NOMO-1 treated with DMSO at 0.1 percent for 48 hours (cell line): ENCODE results near the gene FREM1.

Experiments used
- DNase-seq: peaks from one replicate; lab custom pipeline; 2025; ENCODE audit not compliant: unreplicated experiment; lab: John Stamatoyannopoulos, UW

FREM1 gene

DNA sequence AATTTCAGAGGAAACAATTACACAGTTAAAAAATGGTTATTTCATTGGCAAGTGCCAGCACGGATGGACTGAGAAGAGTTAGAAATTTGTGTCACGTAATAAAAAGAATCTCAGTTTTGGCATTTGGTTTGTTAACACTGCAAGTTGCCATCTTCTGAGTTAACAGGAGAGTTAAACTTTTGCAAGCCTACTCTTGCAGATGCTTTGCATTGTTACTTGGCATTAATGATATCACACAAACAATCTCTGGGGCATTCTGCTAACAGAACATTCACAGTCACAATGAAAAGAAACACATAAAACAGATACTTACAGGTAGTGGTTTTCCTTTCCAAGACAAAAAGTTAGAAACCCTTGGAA lies 647 bp downstream of the FREM1 start:
- DNase-seq: no peak

DNA sequence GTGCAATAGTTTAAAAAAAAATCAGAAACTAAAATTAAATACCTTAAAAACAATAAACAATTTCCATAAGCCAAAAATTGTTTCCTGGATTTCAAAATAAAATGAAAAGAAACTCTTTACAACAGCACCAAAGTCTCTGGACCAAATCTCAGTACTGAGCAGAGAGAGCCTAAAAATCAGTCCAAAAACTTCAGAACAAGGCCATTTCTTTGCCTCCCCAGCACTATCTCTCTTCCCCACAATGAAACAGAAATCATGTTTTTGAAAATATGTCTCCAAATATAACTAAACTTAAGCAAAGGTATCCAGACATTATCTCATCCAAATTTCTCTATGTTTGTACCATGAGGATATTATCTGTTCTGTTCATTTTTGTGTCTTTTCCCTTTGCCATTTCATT lies 1.0 kb downstream of the FREM1 start:
- DNase-seq: no peak

DNA sequence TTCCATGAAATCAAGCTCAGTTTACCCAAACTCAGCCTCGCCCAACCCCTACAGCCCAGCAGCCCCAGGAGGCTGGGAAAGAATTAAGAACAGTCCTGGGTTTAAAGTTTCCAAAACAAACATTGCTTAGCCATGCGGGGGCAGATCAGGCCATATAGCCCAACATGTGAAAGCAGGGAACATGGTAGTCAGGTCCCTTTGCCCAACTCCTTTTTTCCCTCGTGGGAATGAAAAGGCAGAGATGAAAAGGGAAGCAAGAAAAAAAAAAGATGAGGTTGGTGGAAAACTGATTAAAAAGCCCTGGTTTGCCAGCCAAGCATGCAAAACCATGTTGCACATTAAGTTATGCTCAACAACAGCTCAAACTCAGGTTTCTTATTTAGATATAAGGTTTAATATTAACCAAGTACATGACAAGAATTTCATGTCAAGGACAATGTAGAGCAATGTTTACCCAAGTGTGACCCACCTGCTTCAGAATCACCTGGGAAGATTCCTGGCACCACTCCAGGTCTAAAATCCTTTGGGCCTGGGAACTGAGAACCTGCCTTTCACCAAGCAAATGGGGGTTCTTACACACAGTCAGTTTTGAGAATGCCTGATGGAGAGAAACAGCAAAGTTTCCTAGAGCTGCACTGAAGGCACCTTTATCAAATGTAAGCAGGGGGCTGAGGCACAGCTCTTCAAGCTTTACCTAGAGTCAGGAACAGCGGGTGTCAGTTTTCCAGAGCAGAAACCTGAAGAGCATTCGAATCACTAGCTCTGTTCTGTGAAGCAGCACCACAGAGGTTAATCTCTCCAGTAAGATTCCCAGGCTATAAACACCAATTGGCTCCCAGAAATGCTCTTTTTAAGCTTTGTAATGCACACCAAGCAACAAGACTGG lies 1.7 kb downstream of the FREM1 start:
- no peak for DNase-seq

DNA sequence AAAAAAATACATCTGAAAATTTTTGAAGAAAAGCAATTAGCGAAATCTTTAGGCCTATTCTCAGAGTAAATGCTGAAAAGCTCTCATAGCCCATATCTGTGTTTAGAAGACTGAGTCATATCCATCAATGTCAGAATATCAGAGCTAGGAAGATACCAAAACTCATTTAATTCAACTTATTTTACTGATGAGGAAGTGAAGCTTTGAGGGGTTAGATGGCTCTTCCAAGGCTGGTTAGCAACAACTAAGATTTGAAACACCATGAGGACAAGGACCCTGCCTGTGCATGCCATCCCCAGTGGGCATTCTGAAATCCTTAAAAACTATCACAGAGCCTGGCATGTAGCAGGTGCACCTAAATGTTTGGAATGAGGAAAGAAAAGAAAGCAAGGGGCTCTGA lies 2.5 kb downstream of the FREM1 start:
- DNase-seq: no peak

DNA sequence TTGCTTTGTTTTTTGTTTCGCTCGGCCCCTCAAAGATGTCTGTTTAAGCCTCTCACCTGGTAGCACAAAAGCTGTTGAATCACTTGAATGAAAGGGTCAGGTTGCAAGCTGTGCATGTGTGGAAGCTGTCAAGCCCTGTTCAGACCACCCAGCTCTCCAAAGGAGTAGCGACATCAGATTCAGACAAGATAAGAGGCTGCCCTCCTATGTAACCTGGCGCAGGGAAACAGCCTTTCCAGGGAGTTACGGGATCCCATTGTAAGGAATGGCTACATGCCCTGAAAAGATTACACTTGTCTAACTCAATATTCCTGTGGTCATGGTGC lies 2.9 kb downstream of the FREM1 start:
- DNase-seq: no peak

DNA sequence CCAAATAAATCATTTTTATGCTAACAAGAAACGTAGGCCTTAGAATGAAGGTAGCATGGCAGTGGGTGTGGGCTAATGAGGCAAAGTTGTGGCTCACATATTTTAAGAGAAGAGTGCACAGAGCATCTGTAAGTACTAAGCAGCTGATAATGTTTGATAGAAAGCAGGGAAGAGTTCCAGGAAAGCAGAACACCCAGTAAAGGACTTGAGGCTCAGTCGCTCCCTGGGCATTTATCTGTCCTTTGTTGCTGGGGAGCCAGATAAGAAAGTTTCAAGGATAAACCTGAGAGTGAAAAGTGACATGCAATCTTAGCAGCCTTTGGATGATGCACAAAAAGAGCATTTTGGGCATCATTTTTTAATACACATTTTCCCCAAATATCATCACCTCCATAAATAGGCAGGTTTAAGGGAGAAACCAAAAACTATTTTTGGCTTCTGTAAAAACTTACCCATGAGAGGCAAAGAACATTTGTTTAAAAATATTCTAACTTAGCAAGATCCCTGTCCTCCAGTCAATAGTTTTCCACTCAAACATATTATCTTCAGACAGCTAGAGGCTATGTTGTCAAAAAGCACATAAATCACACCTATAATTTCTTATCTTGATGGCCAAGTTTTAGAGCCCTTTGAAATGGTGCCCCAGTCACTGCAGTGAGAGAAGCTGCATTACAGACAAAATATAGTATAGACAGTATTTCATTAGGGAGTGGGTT lies 3.4 kb downstream of the FREM1 start:
- DNase-seq: no peak

DNA sequence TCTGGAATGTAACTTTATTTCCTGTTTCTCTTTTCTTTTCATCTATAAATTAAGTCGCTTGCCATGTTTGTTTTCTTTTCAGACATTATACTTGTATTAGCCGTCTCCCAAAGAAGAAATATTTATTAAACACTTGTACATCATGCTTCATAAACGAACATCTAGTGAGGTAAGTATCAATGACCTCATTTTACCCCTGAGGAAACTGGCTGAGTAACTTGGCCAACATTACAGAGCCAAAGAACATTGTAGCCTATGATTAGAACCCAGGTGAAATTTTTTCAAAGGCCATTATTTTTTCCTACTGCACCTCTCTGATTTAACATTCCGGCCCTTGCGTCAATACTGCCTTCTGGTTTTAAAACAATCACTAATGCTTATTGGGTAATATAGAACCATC lies 4.2 kb downstream of the FREM1 start:
- no peak for DNase-seq

DNA sequence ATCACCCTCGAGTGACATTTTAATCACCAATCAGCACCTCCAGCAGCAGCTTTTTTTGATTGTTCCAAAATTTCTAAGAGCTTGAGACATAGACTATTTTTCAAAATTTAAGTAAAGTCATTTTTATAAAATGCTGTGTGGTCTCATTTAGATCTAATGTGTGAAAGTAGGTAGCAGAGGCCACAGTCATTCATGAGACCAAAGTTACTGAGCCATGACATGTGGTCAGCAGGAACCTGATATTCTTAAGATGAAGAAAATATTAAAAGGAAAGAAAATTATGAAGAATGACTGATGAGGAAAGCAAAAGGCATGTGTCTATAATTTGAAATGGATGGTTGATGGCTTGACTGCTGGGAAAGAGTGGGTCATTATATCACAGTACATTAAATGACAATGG lies 7.2 kb downstream of the FREM1 start:
- no peak for DNase-seq

DNA sequence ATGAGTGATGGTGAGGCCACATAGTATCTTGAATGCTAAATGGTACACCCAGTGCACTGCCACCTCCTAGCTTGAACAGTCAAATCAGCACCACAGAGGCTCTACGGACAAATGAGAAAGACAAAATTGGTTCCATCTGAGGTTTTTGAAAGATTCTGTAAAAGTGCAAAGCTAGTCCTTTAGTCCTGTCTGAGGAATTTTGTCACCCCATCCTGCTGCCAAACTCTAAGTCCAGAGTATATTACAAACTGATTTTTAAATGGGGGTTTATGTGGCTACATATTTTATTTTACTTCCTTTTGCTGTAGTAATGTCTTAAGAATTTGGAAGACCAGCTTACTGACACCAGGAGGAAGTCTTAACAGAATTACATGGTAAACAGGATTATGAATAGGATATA lies 7.7 kb downstream of the FREM1 start:
- DNase-seq: no peak

DNA sequence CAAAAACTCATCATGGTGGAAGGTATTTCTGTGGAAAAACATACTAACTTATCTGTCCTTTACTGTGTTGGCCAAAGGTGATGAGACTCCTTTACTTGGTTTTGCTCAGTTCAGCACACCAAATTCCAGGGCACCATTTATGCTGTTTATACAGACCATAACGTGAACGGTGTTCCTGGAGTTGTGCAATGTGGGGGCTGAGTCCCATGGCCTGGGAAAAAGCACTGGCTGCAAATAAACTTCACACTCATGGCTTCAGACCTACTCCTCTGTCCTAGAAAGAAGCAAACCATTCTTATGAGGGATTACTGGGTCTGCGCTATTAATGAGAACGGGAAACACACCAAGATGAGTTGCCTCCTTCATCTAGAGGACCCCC lies 10.4 kb downstream of the FREM1 start:
- DNase-seq: no peak

DNA sequence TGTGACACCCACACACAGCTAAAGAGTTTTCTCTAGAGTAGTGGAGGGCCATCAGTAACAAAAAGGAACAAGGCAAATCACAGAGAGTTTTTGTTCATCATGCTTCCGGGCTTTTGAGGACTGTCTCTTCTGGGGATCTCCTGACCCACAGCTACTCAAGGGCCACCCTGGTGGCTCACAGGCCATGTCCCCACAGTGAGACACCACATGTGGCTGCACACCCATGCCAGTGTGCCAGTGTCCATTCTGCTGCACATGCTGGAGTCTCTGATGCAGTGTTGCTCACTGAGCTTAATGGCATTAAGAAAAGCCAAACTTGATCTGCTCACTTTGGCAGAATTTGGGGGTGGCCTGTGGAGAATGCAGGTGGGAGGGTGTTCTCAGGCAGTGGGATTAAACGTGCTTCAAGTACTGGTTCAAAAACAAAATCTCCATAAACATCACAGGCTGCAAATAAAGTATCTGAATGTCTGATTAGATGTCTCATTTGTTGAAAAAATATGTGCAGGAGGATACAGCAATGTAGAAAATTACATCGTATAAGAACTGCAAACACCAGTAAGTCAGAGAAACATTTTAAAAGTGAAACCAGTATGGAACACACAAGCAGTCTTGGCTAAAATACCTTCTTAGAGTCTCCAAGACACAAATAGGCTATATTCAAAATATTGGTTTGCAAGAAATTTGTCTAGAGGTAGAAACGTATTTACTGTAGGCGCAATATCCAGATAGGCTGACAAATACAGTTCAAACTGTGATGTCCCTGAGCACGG lies 11.0 kb downstream of the FREM1 start:
- no peak for DNase-seq

DNA sequence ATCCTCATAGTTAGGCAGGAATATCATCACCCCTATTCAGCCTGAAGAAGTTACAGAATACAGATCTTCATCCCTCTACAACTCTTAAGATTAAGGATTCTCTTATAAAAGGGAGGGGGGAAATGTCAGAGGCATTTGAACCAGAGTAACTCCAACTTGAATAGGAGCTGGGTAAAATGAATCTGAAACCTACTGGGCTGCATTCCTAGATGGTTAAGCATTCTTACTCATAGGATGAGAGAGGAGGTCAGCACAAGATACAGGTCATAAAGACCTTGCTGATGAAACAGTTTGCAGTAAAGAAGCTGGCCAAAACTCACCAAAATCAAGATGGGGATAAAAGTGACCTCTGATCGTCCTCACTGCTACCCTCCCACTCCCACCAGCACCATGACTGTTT lies 14.4 kb downstream of the FREM1 start:
- DNase-seq: no peak

DNA sequence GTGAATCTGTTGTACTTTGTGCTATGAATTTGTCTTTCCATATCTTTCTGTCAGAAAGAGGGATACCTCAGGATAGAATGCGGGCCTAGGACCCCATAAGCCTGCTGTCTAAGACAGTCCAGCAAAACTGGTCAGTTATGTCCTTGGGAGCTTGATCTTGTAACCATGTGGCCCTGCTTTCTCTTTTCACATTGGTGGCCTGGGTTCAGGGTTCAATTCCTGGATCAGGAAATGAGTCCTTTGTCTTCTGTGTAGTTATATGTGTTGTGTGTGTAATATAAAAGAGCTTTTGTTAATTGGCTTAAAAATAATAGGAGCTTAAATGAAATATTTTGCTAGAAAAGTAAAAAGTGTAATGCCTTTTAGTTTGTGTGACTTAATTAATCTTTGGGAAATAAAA lies 16.9 kb downstream of the FREM1 start:
- DNase-seq: no peak

DNA sequence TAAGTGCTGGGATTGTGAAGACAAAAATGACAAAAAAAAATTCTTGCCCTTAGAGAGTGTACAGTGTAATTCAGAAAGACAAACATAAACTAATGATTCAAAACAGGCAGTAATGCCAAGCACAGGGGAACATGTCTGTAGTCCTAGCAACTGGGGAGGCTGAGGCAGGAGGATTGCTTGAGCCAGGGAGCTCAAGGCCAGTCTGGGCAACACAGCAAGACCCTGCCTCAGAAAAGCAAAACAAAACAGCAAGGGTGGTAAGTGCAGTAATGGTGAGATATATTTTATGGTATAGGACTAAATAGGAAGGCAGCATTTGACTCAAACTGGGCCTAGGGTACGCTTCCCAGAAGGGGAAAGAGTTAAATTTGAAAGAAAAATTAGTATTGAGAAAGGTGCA lies 18.9 kb downstream of the FREM1 start:
- DNase-seq: no peak

DNA sequence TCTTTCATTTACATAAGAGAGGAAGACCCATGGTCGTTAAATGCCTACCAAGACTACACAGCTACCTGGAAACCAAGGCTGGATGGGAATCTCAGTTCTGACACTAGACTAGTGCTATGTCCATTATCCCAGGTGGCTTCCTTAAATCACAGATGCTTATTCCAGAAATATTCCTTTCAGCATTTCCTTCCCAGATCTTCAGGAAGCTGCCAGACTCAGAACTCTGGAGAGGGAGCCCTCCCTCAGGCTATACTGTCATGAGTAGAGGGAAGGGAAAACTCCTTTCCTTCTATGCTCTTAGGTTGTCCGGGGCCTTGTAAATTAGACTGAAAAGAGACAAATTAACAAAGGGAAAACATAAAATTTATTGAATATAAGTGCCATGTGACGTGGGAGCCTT lies 20.8 kb downstream of the FREM1 start:
- DNase-seq: no peak

DNA sequence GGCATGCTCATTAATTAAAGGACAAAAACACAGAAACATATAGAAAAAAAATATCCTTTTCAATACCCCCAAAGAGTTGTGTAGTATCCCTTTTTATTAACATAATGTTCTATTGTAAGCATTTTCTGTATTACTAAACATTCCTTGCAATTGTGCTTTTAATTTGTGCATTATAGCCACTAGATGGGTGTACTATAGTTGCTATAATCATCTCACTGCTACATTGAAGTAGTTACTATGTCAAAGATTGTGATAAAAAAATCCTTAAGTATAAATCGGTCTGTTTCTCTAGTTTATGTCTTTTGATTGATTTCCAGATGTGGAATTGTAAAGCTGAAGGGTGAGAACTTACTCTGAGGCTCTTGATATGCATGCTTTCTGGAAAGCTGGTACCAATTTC lies 21.4 kb downstream of the FREM1 start:
- no peak for DNase-seq

DNA sequence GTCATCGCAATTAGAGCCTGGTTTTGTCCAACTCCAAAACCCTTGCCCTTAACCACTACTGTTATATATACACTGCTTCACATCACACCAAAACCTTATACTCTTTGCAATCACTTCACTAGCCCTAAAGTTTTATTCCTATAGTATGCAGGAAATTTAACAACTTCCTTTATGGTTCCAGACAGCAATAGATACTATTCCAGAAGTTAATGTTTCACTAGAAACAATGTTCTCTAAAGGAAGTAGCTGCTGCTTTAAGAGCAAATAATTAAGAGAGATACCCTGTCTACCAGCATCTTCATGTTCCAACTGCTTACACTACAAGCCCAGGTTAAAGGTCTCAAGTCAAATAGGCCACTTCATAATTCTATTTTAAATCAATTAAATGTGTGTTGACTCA lies 22.0 kb downstream of the FREM1 start:
- DNase-seq: no peak

DNA sequence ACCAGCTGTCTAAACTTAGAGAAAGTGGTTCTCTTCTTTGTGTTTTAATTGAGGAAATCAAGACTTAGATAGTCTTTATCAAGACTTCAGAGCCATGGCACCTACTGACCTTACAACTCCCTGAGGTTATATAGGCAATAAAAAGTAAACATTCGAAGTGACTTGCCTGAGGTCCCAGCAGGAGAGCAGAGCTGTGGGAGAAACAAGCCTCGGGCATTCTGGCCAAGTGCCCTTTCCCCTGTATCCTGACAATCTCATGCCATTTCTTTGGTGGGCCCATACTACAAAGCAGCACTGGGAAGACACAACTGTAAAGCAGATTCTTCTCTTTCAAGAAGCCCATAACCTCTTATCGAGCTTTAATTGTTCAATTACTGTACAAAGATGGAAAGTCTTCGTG lies 23.1 kb downstream of the FREM1 start:
- no peak for DNase-seq

DNA sequence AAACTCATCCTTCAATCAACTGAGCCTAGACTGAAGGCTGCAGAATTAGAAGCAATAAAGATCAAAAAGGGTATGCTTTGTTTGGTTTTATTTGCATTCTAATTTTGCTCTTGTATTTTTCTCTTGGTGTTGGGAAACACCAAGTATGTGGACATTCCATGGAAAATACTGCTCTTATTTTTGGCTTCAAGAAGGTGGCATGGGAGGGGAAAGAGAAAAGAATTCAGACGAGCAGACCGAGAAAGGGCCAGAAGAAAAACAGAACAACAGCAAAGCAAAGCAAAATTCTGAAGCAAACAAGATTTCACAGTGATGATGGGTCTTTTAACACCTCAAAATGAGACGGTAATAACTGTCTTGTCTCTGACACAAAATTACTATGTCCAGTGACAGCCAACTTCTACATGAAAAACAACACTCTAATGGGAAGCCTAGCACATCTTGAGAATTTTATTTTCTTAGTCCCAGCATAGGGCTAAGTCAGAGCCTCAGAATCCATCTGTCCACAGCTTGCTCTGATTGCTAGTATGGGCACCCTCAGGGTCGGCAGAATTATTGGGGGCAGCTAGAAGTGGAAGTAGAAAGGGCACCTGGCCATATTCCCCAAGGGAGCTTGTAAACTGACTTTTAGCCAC lies 26.8 kb downstream of the FREM1 start:
- DNase-seq: no peak

DNA sequence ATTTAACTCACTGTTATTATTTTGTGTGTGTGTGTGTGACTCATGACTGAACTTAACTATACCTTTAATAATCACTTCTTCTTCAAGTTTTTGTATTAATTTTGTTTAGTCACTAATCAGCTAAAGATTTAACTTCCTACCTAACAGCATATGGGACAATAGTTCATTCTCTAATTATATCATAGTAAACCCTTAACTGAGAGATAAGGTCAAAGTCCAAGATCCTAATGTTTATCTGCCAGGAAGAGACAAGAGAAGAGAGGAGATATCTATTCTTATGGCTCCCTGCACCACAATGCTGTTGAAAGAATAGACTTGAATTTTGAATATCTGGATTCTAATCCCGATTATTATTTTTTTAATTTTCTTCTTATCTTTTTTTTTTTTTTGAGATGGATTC lies 28.1 kb downstream of the FREM1 start:
- DNase-seq: no peak

DNA sequence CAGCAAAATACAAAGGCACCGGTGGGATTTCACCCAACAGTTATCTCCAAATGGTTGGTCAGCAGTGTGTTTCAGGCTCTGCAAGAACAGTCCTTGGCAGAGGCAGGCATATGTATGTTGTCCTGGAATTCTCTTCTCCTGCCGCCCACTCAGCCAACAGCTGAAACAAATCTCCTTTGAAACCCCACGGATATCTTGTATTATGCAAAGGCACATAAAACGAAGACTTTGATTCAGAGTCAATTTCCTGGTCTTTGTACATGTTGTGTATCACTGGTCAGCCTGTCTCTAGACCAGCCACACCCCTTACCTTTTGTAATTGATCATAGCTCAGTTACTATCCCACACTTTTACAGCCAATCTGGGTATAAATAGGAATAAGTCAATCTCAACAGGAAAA lies 29.2 kb downstream of the FREM1 start:
- no peak for DNase-seq

DNA sequence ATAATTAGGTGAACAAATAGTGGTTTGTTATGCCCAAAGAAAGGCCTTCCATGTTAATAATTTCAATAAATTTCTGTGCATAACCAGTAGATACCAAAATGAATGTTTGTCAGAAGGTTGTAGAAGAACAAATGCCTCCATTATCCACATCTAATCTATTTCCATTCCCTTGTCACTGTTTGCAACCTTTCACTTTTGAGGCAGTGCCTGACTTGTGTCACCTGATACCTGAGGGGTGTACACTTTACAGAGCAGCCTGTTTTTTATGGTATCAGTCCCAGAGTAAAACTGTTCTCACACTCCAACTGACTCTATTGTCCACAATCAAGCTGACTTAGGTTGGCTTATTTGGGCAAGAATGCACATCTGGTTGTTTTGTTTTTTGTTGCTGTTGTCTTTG lies 40.1 kb downstream of the FREM1 start:
- DNase-seq: no peak
